Ishikawa (cell line): ENCODE results near the gene SETX.

Experiments used
- CREB1 ChIP-seq: IDR thresholded peaks from 2 replicates; pipeline ENCODE4 v1.6.1; 2012; ENCODE audit warnings: low read depth
- EP300 ChIP-seq: IDR thresholded peaks from 2 replicates; pipeline ENCODE4 v1.6.1; 2012; ENCODE audit warnings: borderline replicate concordance
- NFIC ChIP-seq: IDR thresholded peaks from 2 replicates; pipeline ENCODE4 v1.6.1; 2012
- RAD21 ChIP-seq: IDR thresholded peaks from 2 replicates; pipeline ENCODE4 v1.6.1; 2012; ENCODE audit warnings: low read depth
- REST ChIP-seq: IDR thresholded peaks from 2 replicates; pipeline ENCODE4 v1.6.1; 2012; ENCODE audit warnings: low read depth, mild to moderate bottlenecking
- TAF1 ChIP-seq: IDR thresholded peaks from 2 replicates; pipeline ENCODE4 v1.6.1; 2012; ENCODE audit warnings: low read depth, mild to moderate bottlenecking
- YY1 ChIP-seq: IDR thresholded peaks from 2 replicates; pipeline ENCODE4 v1.6.1; 2012; ENCODE audit warnings: low read depth

- TF ChIP-seq REST (no peak), CREB1 (no peak), RAD21 (no peak), EP300 (no peak), YY1 (no peak), NFIC (no peak), TAF1 (no peak)
Observed at GRCh38 chr9:132295181-132295580, 59.6 kb downstream of the SETX start.
